Stimulated activated naive CD8-positive, alpha-beta T cell treated with anti-CD3 and anti-CD28 coated beads, Interleukin-15, Interleukin-2, amounts not matched to agents 100 U/mL and 50 U/mL, for 24 hours (primary cell): ENCODE results near the gene TLE1.
"Not testable (repeated sequence)": the region's sequence is repeated elsewhere in the genome, so short reads cannot be mapped to it uniquely, and the experiment has no call there.

Source experiments
- ATAC-seq: fragments of 150-1000 bp; cut with Tn5 transposase; one replicate; pipeline ENCODE4 v1.10.0; 2021
- DNase-seq: peaks from one replicate; pipeline ENCODE4 v3.0.0; 2021

TLE1 gene

GRCh38 chr9:81652058-81652687, 37.2 kb downstream of the TLE1 start:
- no peak for ATAC-seq
- DNase-seq, result no peak

- ATAC-seq (no peak), DNase-seq (no peak)
Measured at GRCh38 chr9:81650586-81651515, 38.5 kb downstream of the TLE1 start.

- no peak for ATAC-seq
- no peak for DNase-seq
Measured at GRCh38 chr9:81649475-81650240, 39.7 kb downstream of the TLE1 start.

GRCh38 chr9:81648891-81649290, 40.5 kb downstream of the TLE1 start:
- no peak for ATAC-seq
- DNase-seq, result no peak

- ATAC-seq, result no peak
- no peak for DNase-seq
Measured at GRCh38 chr9:81646337-81646736, 43.0 kb downstream of the TLE1 start.

GRCh38 chr9:81644513-81644912, 44.8 kb downstream of the TLE1 start:
- not testable (repeated sequence) for ATAC-seq, DNase-seq

GRCh38 chr9:81637276-81637675, 52.1 kb downstream of the TLE1 start:
- ATAC-seq (no peak), DNase-seq (no peak)

- DNase-seq (no peak), ATAC-seq (no peak)
Measured at GRCh38 chr9:81636255-81636599, 53.1 kb downstream of the TLE1 start.

GRCh38 chr9:81635521-81636254, 53.7 kb downstream of the TLE1 start:
- ATAC-seq (no peak), DNase-seq (no peak)

GRCh38 chr9:81634915-81635516, 54.3 kb downstream of the TLE1 start:
- ATAC-seq, result no peak
- DNase-seq, result no peak

- DNase-seq (no peak), ATAC-seq (no peak)
Measured at GRCh38 chr9:81633952-81634854, 55.1 kb downstream of the TLE1 start.

- ATAC-seq (no peak), DNase-seq (no peak)
Measured at GRCh38 chr9:81632599-81632998, 56.7 kb downstream of the TLE1 start.

GRCh38 chr9:81631218-81631745, 58.1 kb downstream of the TLE1 start:
- DNase-seq, result no peak
- no peak for ATAC-seq

- DNase-seq (no peak), ATAC-seq (no peak)
Measured at GRCh38 chr9:81629440-81629839, 59.9 kb downstream of the TLE1 start.

GRCh38 chr9:81628897-81629296, 60.5 kb downstream of the TLE1 start:
- DNase-seq (no peak), ATAC-seq (no peak)

- no peak for ATAC-seq
- no peak for DNase-seq
Measured at GRCh38 chr9:81627481-81627880, 61.9 kb downstream of the TLE1 start.

GRCh38 chr9:81626511-81626910, 62.8 kb downstream of the TLE1 start:
- ATAC-seq (no peak), DNase-seq (no peak)

- DNase-seq (no peak), ATAC-seq (no peak)
Measured at GRCh38 chr9:81625969-81626368, 63.4 kb downstream of the TLE1 start.

- DNase-seq (no peak), ATAC-seq (no peak)
Measured at GRCh38 chr9:81623778-81624177, 65.6 kb downstream of the TLE1 start.

GRCh38 chr9:81622471-81623255, 66.7 kb downstream of the TLE1 start:
- no peak for ATAC-seq

More at GRCh38 chr9:81622471-81623255, 66.7 kb downstream of the TLE1 start:
- DNase-seq, result no peak
